GM23248 (cell line): ENCODE data around the gene CC2D2A. TPM values are rescaled to one million over a fixed set of nuclear protein-coding genes. Genes with fewer than 3 reads are reported as not detected.

Source experiments
- DNase-seq: peaks from one replicate; pipeline ENCODE4 v3.0.0-alpha.2; 2015
- H2AFZ ChIP-seq: fragments of 200-600 bp; sonication (generic); 2 replicates; pipeline ENCODE4 v1.6.1; 2016; ENCODE audit warnings: antibody characterized with exemption
- H3F3A ChIP-seq: fragments of 200-600 bp; sonication (generic); 2 replicates; pipeline ENCODE4 v1.6.1; 2016; ENCODE audit warnings: mild to moderate bottlenecking, antibody characterized with exemption, mixed run types; ENCODE audit not compliant: insufficient read depth
- H3K27ac ChIP-seq: fragments of 200-600 bp; sonication (generic); 2 replicates; pipeline ENCODE4 v1.5.1; 2016; ENCODE audit warnings: mild to moderate bottlenecking
- H3K27me3 ChIP-seq: fragments of 200-600 bp; sonication (generic); replicated peaks from 2 replicates; pipeline ENCODE4 v1.6.1; 2016; ENCODE audit warnings: mild to moderate bottlenecking; ENCODE audit not compliant: insufficient read depth
- H3K36me3 ChIP-seq: fragments of 200-600 bp; sonication (generic); 2 replicates; pipeline ENCODE4 v1.6.1; 2016; ENCODE audit warnings: low read depth, mild to moderate bottlenecking
- H3K4me1 ChIP-seq: fragments of 200-600 bp; sonication (generic); 2 replicates; pipeline ENCODE4 v1.6.1; 2016; ENCODE audit warnings: mild to moderate bottlenecking; ENCODE audit not compliant: insufficient read depth
- H3K4me2 ChIP-seq: fragments of 200-600 bp; sonication (generic); one replicate; pipeline ENCODE4 v1.6.1; 2016; ENCODE audit warnings: mild to moderate bottlenecking; ENCODE audit not compliant: unreplicated experiment
- H3K4me3 ChIP-seq: fragments of 200-600 bp; sonication (generic); 2 replicates; pipeline ENCODE4 v1.5.1; 2016; ENCODE audit warnings: mild to moderate bottlenecking
- H3K79me2 ChIP-seq: fragments of 200-600 bp; sonication (generic); 2 replicates; pipeline ENCODE4 v1.6.1; 2016; ENCODE audit warnings: mild to moderate bottlenecking; ENCODE audit not compliant: insufficient read depth
- H3K9ac ChIP-seq: fragments of 200-600 bp; sonication (generic); 2 replicates; pipeline ENCODE4 v1.6.1; 2016; ENCODE audit warnings: mild to moderate bottlenecking
- H3K9me2 ChIP-seq: fragments of 200-600 bp; sonication (generic); 2 replicates; pipeline ENCODE4 v1.6.1; 2016; ENCODE audit warnings: mixed run types, mild to moderate bottlenecking, moderate library complexity; ENCODE audit not compliant: insufficient read depth
- H3K9me3 ChIP-seq: fragments of 200-600 bp; sonication (generic); one replicate; pipeline ENCODE4 v1.6.1; 2017; ENCODE audit warnings: low read depth
- H4K20me1 ChIP-seq: fragments of 200-600 bp; sonication (generic); 2 replicates; pipeline ENCODE4 v1.6.0; 2016; ENCODE audit not compliant: insufficient read depth
- EZH2 ChIP-seq: fragments of 200-600 bp; sonication (generic); IDR thresholded peaks from 2 replicates; pipeline ENCODE4 v1.6.1; 2018; ENCODE audit warnings: antibody characterized with exemption, mild to moderate bottlenecking; ENCODE audit not compliant: insufficient read depth, poor library complexity, severe bottlenecking
- EZH2phosphoT487 ChIP-seq: fragments of 200-600 bp; sonication (generic); IDR thresholded peaks from 2 replicates; pipeline ENCODE4 v1.6.1; 2018; ENCODE audit warnings: antibody characterized with exemption, moderate library complexity, mild to moderate bottlenecking, low read depth; ENCODE audit not compliant: insufficient read depth
- WGBS, 2 experiments: methylation state at CpG; one replicate each; pipeline ENCODE4 v1.1.6; 2015 to 2017; ENCODE audit warnings: low lambda C conversion rate in 2 of 2, low coverage in 1 of 2; ENCODE audit errors: missing lambda C conversion rate in 2 of 2; 5-methylcytosine and 5-hydroxymethylcytosine counted together
- in situ Hi-C: fragments of 300-500 bp; cut with MboI; formaldehyde crosslinking; loops from 2 replicates; pipeline ENCODE4 v1.15.0; 2020
- polyA plus RNA-seq: library from polyadenylated mRNA; unstranded; fragments of >200 nt; fragmentation: Nextera tagmentation; extraction: Ambion mirVana; gene quantifications from 2 replicates; pipeline ENCODE4 v1.2.1, GENCODE V29; 2016
- total RNA-seq: library from RNA; depleted of rRNA; stranded (reverse); fragments of >200 nt; shearing (Covaris generic); gene quantifications from 2 replicates; pipeline ENCODE4 v1.2.3, GENCODE V29; 2014

CC2D2A gene
- total and polyA plus RNA-seq, 2 experiments from 2014 or later: 10.2 to 11.5 TPM

DNA sequence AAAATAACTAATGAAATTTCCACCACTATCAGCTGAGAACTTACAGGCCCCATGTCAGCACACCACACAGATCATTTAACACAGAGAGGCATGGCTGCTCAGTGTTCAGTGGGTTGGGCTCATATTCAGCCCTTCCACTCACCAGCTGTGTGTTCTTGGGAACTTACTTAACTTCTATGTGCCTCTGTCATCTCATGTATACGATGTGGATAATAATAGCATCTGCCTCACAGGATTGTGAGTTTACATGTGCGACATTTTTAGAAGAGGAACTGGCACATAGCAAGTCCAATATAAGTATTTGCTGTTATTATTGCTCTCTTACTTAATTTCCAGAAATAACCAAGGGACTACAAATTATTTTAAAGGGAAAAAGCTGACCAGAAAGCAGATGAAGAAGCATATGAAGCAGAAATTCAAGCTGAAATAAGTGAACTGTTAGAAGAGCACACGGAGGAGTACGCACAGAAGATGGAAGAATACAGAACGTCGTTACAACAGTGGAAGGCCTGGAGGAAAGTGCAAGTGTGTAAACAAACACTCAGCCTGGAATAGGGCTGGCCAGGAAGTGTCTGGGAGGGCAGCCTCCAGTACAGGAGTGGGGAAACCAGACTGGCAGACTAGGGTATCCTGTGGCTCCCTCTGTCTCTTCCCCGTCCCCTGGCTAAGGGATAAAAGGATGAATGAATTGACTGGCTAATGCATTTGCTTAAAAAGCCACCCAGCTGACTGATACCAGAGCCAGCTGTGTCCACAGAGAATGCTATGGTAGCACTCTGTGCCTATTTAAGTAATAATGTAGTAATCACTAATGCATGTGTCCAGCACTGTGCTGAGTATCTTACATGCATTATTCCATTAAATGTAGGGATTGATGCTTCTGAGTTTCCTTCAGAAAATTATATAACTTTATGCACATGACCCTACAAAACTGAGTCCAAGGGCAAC, 67.1 kb downstream of the CC2D2A start:
- no peaks in the 10 kb centered on the region for H3K4me1 ChIP-seq
- H3K27me3 ChIP-seq: no peaks in the 10 kb centered on the region
- no peaks in the 10 kb centered on the region for H3K79me2 ChIP-seq
- in situ Hi-C loops: no loop called here
- no peak overlapping the region for H3K4me3 ChIP-seq
- H3K9ac ChIP-seq: no peak overlapping the region
- DNase-seq: no peak
- H2AFZ ChIP-seq: no peak overlapping the region
- no peak overlapping the region for H3K27ac ChIP-seq
- H3K9me3 ChIP-seq: no peaks in the 10 kb centered on the region
- no peaks in the 10 kb centered on the region for H3F3A ChIP-seq
- H3K9me2 ChIP-seq: no peaks in the 10 kb centered on the region
- WGBS, 2 experiments: 94 to 97% methylated on average over 7 of the region's 7 CpGs
- H3K4me2 ChIP-seq: no peak overlapping the region
- TF ChIP-seq EZH2phosphoT487 (no peak), EZH2 (no peak)
- no peaks in the 10 kb centered on the region for H3K36me3 ChIP-seq
- no peaks in the 10 kb centered on the region for H4K20me1 ChIP-seq

DNA sequence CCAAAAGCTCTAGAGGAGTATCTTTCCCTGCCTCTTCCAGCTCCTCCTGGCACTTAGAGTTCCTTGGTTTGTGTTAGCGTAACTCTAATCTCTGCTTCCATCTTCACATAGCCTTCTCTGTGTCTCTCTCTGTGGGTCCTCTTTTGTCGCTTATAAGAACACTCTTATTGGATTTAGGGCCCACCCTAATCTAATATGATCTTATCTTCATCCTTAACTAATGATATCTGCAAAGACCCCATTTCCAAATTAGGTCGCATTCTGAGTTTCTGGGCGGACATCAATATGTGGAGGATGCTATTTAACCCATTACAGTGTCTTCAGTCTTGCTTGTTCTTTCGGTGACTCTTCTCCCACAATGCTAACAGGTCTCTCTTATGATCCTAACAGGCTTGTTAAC, 72.3 kb downstream of the CC2D2A start:
- in situ Hi-C loops: no loop called here

DNA sequence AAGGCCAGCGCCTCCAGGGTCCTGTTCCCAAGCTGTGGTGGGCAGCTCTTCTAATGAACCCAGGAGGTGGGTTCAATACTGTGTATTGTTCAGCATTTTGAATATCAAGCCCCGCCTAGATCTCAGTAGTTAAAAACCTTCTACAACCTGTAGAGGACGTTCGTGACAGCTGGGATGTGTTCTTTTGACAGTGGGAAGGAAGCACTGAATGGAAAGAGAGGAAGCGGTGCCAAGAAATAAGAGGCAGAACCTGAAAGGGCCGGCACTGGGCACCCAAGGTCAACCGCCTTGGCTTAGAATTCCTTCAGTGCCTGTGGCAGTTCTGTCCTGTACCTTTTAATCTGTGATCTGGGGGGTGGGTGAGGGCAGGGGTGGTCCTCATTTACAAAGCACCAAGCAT, 73.1 kb downstream of the CC2D2A start:
- 93% methylated on average over 7 of the region's 7 CpGs for WGBS, 2 experiments
- H3K36me3 ChIP-seq: no peaks in the 10 kb centered on the region; the same call in 1 of the 2 replicates
- in situ Hi-C loops: no loop called here
- no peak for TF ChIP-seq EZH2phosphoT487
- TF ChIP-seq EZH2: no peak
- DNase-seq: no peak
- H3K9me3 ChIP-seq: no peaks in the 10 kb centered on the region
- H3K4me3 ChIP-seq: no peak overlapping the region
- no peaks in the 10 kb centered on the region for H3K9me2 ChIP-seq
- no peaks in the 10 kb centered on the region for H3K4me1 ChIP-seq
- no peak overlapping the region for H3K27ac ChIP-seq
- H3K4me2 ChIP-seq: no peak overlapping the region
- no peaks in the 10 kb centered on the region for H4K20me1 ChIP-seq
- no peaks in the 10 kb centered on the region for H3F3A ChIP-seq
- H2AFZ ChIP-seq: no peak overlapping the region
- no peaks in the 10 kb centered on the region for H3K27me3 ChIP-seq
- no peak overlapping the region for H3K9ac ChIP-seq
- no peaks in the 10 kb centered on the region for H3K79me2 ChIP-seq

More for the DNA sequence above, 72.3 kb downstream of the CC2D2A start:
- no peaks in the 10 kb centered on the region for H3K79me2 ChIP-seq
- H3K4me2 ChIP-seq: no peak overlapping the region
- H3K27ac ChIP-seq: no peak overlapping the region
- H2AFZ ChIP-seq: no peak overlapping the region
- no peak for DNase-seq
- H3K9ac ChIP-seq: no peak overlapping the region
- no peaks in the 10 kb centered on the region; the same call in 1 of the 2 replicates for H3K36me3 ChIP-seq
- H3K9me3 ChIP-seq: no peaks in the 10 kb centered on the region
- no peaks in the 10 kb centered on the region for H3K27me3 ChIP-seq
- H3K4me3 ChIP-seq: no peak overlapping the region
- H3K4me1 ChIP-seq: no peaks in the 10 kb centered on the region
- no peaks in the 10 kb centered on the region for H3F3A ChIP-seq
- no peaks in the 10 kb centered on the region for H4K20me1 ChIP-seq
- TF ChIP-seq EZH2phosphoT487: no peak
- TF ChIP-seq EZH2: no peak
- WGBS, 2 experiments: 93 to 97% methylated on average over 5 of the region's 5 CpGs
- no peaks in the 10 kb centered on the region for H3K9me2 ChIP-seq

DNA sequence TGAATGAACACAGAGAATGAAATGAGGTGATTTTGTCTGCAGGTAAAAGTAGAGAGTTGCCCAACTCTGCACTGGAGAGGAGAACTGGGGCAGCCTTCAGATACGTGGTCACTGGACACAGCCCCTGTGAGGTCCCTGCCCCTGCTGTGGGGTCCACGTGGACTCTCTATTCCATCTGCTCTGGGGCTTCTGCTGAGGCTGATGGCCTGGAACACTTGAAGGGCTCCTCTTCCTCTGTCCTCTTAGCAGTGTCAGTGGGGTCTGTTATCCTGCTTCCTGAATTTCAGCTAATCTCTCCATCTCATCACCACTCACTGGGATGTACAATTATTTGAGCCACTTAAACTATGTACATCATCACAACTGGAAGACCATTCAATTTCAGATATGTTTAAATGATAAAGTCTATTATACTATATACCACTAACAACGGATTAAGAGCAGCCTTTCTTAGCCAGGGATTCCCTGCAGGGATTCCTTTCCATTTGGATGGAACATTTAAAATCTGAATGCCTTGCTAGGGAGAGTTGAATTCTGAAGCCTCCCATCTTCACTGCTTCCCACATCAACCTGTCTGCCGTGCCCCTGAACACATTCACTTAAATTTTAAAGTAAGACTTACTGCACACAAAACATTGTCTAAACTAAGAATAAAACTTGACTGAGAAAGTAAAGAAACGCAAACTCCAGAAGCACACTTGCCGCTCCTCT, 74.0 kb downstream of the CC2D2A start:
- Histone ChIP-seq H3K36me3 (no peaks in the 10 kb centered on the region; the same call in 1 of the 2 replicates), H3K27me3 (no peaks in the 10 kb centered on the region), H3K4me1 (no peaks in the 10 kb centered on the region), H3K4me3 (no peak overlapping the region), H3K4me2 (no peak overlapping the region), H3K9ac (no peak overlapping the region), H4K20me1 (no peaks in the 10 kb centered on the region), H3K27ac (no peak overlapping the region), H3K9me2 (no peaks in the 10 kb centered on the region), H3F3A (no peaks in the 10 kb centered on the region), H3K9me3 (no peaks in the 10 kb centered on the region), H2AFZ (no peak overlapping the region), H3K79me2 (no peaks in the 10 kb centered on the region)
- DNase-seq: no peak
- in situ Hi-C loops: no loop called here
- TF ChIP-seq EZH2phosphoT487 (no peak), EZH2 (no peak)
- WGBS, 2 experiments: 66 to 72% methylated on average over 6 of the region's 6 CpGs
